H1 (cell line): ENCODE measurements around the gene LCN2. TPM values are rescaled to one million over a fixed set of nuclear protein-coding genes. Genes with fewer than 3 reads are reported as not detected.

Experiments used
- CTCF ChIA-PET: fragments of 300-600 bp; sonication (Branson Sonifier 250); formaldehyde crosslinking; loops from one replicate; lab custom pipeline; 2021; ENCODE audit not compliant: partially characterized antibody; lab: Charles Lee
- POLR2A ChIA-PET: fragments of 300-600 bp; sonication (Branson Sonifier 250); formaldehyde crosslinking; loops from one replicate; lab custom pipeline; 2021; ENCODE audit warnings: inconsistent platforms; ENCODE audit not compliant: partially characterized antibody; lab: Charles Lee
- DNase-seq, 2 experiments: peaks; one replicate each; pipeline versions ENCODE4 v3.0.0 to v3.0.0-alpha.2; 2010 to 2022; ENCODE audit warnings: low spot score in 2 of 2, low read depth in 1 of 2, mixed read lengths in 1 of 2
- FAIRE-seq: peaks from 2 replicates; lab custom pipeline; 2011; peaks lifted over from hg19 to GRCh38; lab: Jason Lieb, UNC
- H2AFZ ChIP-seq: 2 replicates; pipeline ENCODE4 v1.8.1; 2012; ENCODE audit warnings: low read length, inconsistent platforms
- H2AK5ac ChIP-seq: 2 replicates; pipeline ENCODE4 v1.6.1; 2013; ENCODE audit warnings: low read depth, low read length
- H2BK120ac ChIP-seq: replicated peaks from 2 replicates; pipeline ENCODE3; 2013; ENCODE audit warnings: low read depth, low read length, inconsistent platforms
- H2BK12ac ChIP-seq: 2 replicates; pipeline ENCODE4 v1.6.1; 2013; ENCODE audit warnings: low read depth, low read length
- H2BK15ac ChIP-seq: 2 replicates; pipeline ENCODE4 v1.6.1; 2013; ENCODE audit warnings: low read length
- H2BK20ac ChIP-seq: 2 replicates; pipeline ENCODE4 v1.6.1; 2013; ENCODE audit warnings: low read length
- H2BK5ac ChIP-seq: 2 replicates; pipeline ENCODE4 v1.6.1; 2013; ENCODE audit warnings: low read depth, low read length
- H3K14ac ChIP-seq: 2 replicates; pipeline ENCODE4 v1.6.1; 2013; ENCODE audit warnings: inconsistent platforms; ENCODE audit not compliant: insufficient read length
- H3K18ac ChIP-seq: 2 replicates; pipeline ENCODE4 v1.6.1; 2013; ENCODE audit warnings: low read length; ENCODE audit errors: extremely low read depth
- H3K23ac ChIP-seq: 2 replicates; pipeline ENCODE4 v1.6.1; 2013; ENCODE audit warnings: inconsistent platforms; ENCODE audit not compliant: insufficient read length
- H3K23me2 ChIP-seq: 2 replicates; pipeline ENCODE4 v1.6.1; 2013; ENCODE audit warnings: low read depth, low read length
- H3K27ac ChIP-seq: 2 replicates; pipeline ENCODE4 v1.6.1; 2011; ENCODE audit warnings: low read depth, low read length, inconsistent platforms
- H3K27me3 ChIP-seq, 4 experiments: replicated peaks in 1 of 4; 1 replicate in 1 of 4; 2 replicates in 3 of 4; pipeline versions ENCODE4 v1.6.1 to v1.8.1; 2011 to 2013; ENCODE audit warnings: low read length in 3 of 4, mild to moderate bottlenecking in 3 of 4, inconsistent platforms in 2 of 4, mixed read lengths in 2 of 4, moderate library complexity in 1 of 4; ENCODE audit not compliant: control insufficient read depth in 3 of 4, insufficient read depth in 3 of 4; ENCODE audit errors: extremely low read depth in 1 of 4
- H3K36me3 ChIP-seq, 4 experiments: 2 replicates each; pipeline versions ENCODE4 v1.6.1 to v1.8.1; 2011 to 2013; ENCODE audit warnings: mild to moderate bottlenecking in 4 of 4, low read length in 3 of 4, moderate library complexity in 2 of 4, control low read depth in 1 of 4, inconsistent platforms in 1 of 4; ENCODE audit not compliant: insufficient read depth in 4 of 4, control insufficient read depth in 2 of 4
- H3K4ac ChIP-seq: replicated peaks from 2 replicates; pipeline ENCODE3; 2013; ENCODE audit warnings: low read length, low read depth, mixed read lengths, inconsistent platforms; ENCODE audit not compliant: insufficient read length
- H3K4me1 ChIP-seq, 4 experiments: replicated peaks in 1 of 4; 1 replicate in 1 of 4; 2 replicates in 3 of 4; pipeline versions ENCODE4 v1.6.1 to v1.8.1; 2011 to 2013; ENCODE audit warnings: low read length in 3 of 4, inconsistent platforms in 2 of 4, mixed read lengths in 1 of 4; ENCODE audit not compliant: insufficient read depth in 4 of 4, control insufficient read depth in 3 of 4
- H3K4me2 ChIP-seq, 2 experiments: 2 replicates each; pipeline versions ENCODE4 v1.6.1 to v1.8.1; 2011 to 2013; ENCODE audit warnings: low read depth in 2 of 2, low read length in 2 of 2, control low read depth in 1 of 2, inconsistent platforms in 1 of 2, mild to moderate bottlenecking in 1 of 2; ENCODE audit not compliant: insufficient read depth in 1 of 2
- H3K4me3 ChIP-seq, 4 experiments: fragments of 200-600, 300-600 bp in 1 of 4; sonication (generic), shearing (Covaris generic), sonication (Bioruptor Twin) in 1 of 4; 2 replicates each; pipeline versions ENCODE4 v1.5.1 to v1.8.1; 2011 to 2016; ENCODE audit warnings: low read length in 4 of 4, low read depth in 3 of 4, control low read depth in 2 of 4, inconsistent platforms in 2 of 4, mild to moderate bottlenecking in 2 of 4, mixed read lengths in 1 of 4, moderate library complexity in 1 of 4; ENCODE audit not compliant: insufficient read depth in 2 of 4; ENCODE audit errors: extremely low read depth in 1 of 4
- H3K56ac ChIP-seq: replicated peaks from 2 replicates; pipeline ENCODE3; 2013; ENCODE audit warnings: low read depth, mild to moderate bottlenecking, mixed read lengths, low read length, inconsistent platforms; ENCODE audit not compliant: insufficient read length
- H3K79me1 ChIP-seq: 2 replicates; pipeline ENCODE4 v1.6.1; 2013; ENCODE audit warnings: low read depth, low read length, control low read depth
- H3K79me2 ChIP-seq, 2 experiments: 2 replicates each; pipeline versions ENCODE4 v1.6.1 to v1.8.1; 2012 to 2013; ENCODE audit warnings: low read length in 2 of 2, mild to moderate bottlenecking in 2 of 2, inconsistent platforms in 1 of 2; ENCODE audit not compliant: insufficient read depth in 2 of 2, control insufficient read depth in 1 of 2
- H3K9ac ChIP-seq, 4 experiments: replicated peaks in 1 of 4; 1 replicate in 1 of 4; 2 replicates in 3 of 4; pipeline versions ENCODE4 v1.6.1 to v1.8.1; 2011 to 2013; ENCODE audit warnings: low read depth in 3 of 4, low read length in 3 of 4, control low read depth in 2 of 4, mild to moderate bottlenecking in 2 of 4, moderate library complexity in 2 of 4, inconsistent platforms in 1 of 4; ENCODE audit errors: extremely low read depth in 1 of 4
- H3K9me3 ChIP-seq, 2 experiments: 2 replicates each; pipeline versions ENCODE4 v1.6.1 to v1.8.1; 2012 to 2013; ENCODE audit warnings: mild to moderate bottlenecking in 2 of 2, moderate library complexity in 2 of 2, control low read depth in 1 of 2, inconsistent platforms in 1 of 2, low read depth in 1 of 2, low read length in 1 of 2, mixed read lengths in 1 of 2; ENCODE audit not compliant: insufficient read depth in 2 of 2
- H4K20me1 ChIP-seq, 2 experiments: replicated peaks in 1 of 2; 2 replicates each; pipeline versions ENCODE3 to v1.8.1; 2011 to 2013; ENCODE audit warnings: inconsistent platforms in 2 of 2, low read length in 2 of 2, mild to moderate bottlenecking in 1 of 2; ENCODE audit not compliant: insufficient read depth in 2 of 2, control insufficient read depth in 1 of 2
- H4K5ac ChIP-seq: 2 replicates; pipeline ENCODE4 v1.6.1; 2013; ENCODE audit warnings: low read length, low read depth, mixed read lengths, inconsistent platforms; ENCODE audit not compliant: insufficient read length
- H4K8ac ChIP-seq: 2 replicates; pipeline ENCODE4 v1.8.0; 2013; ENCODE audit warnings: mild to moderate bottlenecking, moderate library complexity, low read length, inconsistent platforms; ENCODE audit not compliant: insufficient read depth; ENCODE audit errors: extremely low read depth
- H4K91ac ChIP-seq: replicated peaks from 2 replicates; pipeline ENCODE3; 2013; ENCODE audit warnings: low read length, mixed read lengths, inconsistent platforms; ENCODE audit not compliant: insufficient read length
- RFX5 ChIP-seq: IDR thresholded peaks from 2 replicates; pipeline ENCODE4 v1.6.1; 2011; ENCODE audit warnings: low read depth, low read length, improper control_type of control experiment, borderline replicate concordance
- SUZ12 ChIP-seq: fragments of 200-600 bp; sonication (generic); IDR thresholded peaks from 2 replicates; pipeline ENCODE4 v1.6.1; 2012; ENCODE audit warnings: mild to moderate bottlenecking, inconsistent platforms, low read length, moderate library complexity, mixed read lengths
- TCF12 ChIP-seq: IDR thresholded peaks from 2 replicates; pipeline ENCODE4 v1.6.1; 2011; ENCODE audit warnings: low read depth, mild to moderate bottlenecking, low read length
- WGBS, 2 experiments: shearing (Covaris generic) in 1 of 2; methylation state at CpG; one replicate each; pipeline versions ENCODE4 v1.1.6 to v1.1.7; 2013 to 2015; ENCODE audit warnings: low lambda C conversion rate in 2 of 2, mixed read lengths in 2 of 2, inconsistent platforms in 1 of 2, low coverage in 1 of 2, missing lambda C conversion rate in 1 of 2; ENCODE audit not compliant: insufficient replicate concordance in 2 of 2, insufficient coverage in 1 of 2, insufficient read length in 1 of 2; ENCODE audit errors: extremely low coverage in 1 of 2, missing lambda C conversion rate in 1 of 2; 5-methylcytosine and 5-hydroxymethylcytosine counted together
- polyA plus RNA-seq, 7 experiments: library from polyadenylated mRNA; depleted of rRNA in 3 of 7; stranded (reverse) in 5 of 7; unstranded in 2 of 7; fragments of >200 nt in 5 of 7; fragments of 200-250 nt in 2 of 7; gene quantifications; 1 replicate in 5 of 7; 2 replicates in 1 of 7; 4 replicates in 1 of 7; pipeline versions ENCODE4 v1.2.1 to v1.2.3, GENCODE V29; 2011 to 2013; ENCODE audit warnings: missing spikeins in 2 of 7, mixed read lengths in 2 of 7
- total RNA-seq: library from RNA; stranded (reverse); fragmentation: NEBNext Ultra II Directional; extraction: Animal tissue kit (Norgen Biotek cat#: 25700); gene quantifications from 2 replicates; pipeline ENCODE4 v1.2.1, GENCODE V29; 2021

LCN2 gene
- total and polyA plus RNA-seq, 2 of the 8 experiments (the other 6 are each of a cell fraction or from before 2014, with no cell fraction given): 1.1 to 1.6 TPM

GRCh38 chr9:128169492-128169891, 20.2 kb downstream of the LCN2 start:
- no peak overlapping the region for H3K18ac ChIP-seq
- ChIA-PET CTCF (interaction anchor here (1.0 to 1.9 kb wide), 3 partner anchors 9 to 21 kb away, joined by 4 to 8 read pairs (median 4); no protein-coding TSS in a partner anchor), POLR2A (interaction anchor here (0.9 to 1.5 kb wide), 6 partner anchors 9 to 67 kb away, joined by 3 to 4 read pairs (median 4); no protein-coding TSS in a partner anchor)
- no peaks in the 10 kb centered on the region for H3K79me2 ChIP-seq
- no peak overlapping the region for H4K8ac ChIP-seq
- 94% methylated on average over 8 of the region's 8 CpGs; no CpG with 5 or more reads in 1 of the 2 experiments for WGBS, 2 experiments
- no peak overlapping the region for H4K5ac ChIP-seq
- no peak overlapping the region for H2AFZ ChIP-seq
- H3K4me3 ChIP-seq: no peak overlapping the region
- DNase-seq (no peak), FAIRE-seq (no peak)
- no peak overlapping the region for H3K27ac ChIP-seq
- no peak overlapping the region for H3K23ac ChIP-seq
- no peak overlapping the region for H2BK5ac ChIP-seq
- H3K4ac ChIP-seq: no peak overlapping the region
- H3K79me1 ChIP-seq: no peaks in the 10 kb centered on the region
- H3K9me3 ChIP-seq: no peaks in the 10 kb centered on the region
- H3K4me2 ChIP-seq: no peak overlapping the region
- peaks cover 3% of the 10 kb centered on the region in 2 experiments for H4K20me1 ChIP-seq
- no peak overlapping the region for H2BK12ac ChIP-seq
- no peak overlapping the region for H3K9ac ChIP-seq
- no peak overlapping the region for H4K91ac ChIP-seq
- H3K27me3 ChIP-seq: no peaks in the 10 kb centered on the region
- H3K14ac ChIP-seq: no peak overlapping the region
- H3K23me2 ChIP-seq: no peaks in the 10 kb centered on the region
- H3K4me1 ChIP-seq: peaks cover 0 to 2% (median 0%) of the 10 kb centered on the region in 4 experiments; a peak in 1 of 7 replicates
- H2BK120ac ChIP-seq: no peak overlapping the region
- H3K36me3 ChIP-seq: peaks cover 3 to 48% (median 18%) of the 10 kb centered on the region in 4 experiments
- no peak overlapping the region for H2BK15ac ChIP-seq
- H2AK5ac ChIP-seq: no peak overlapping the region
- H2BK20ac ChIP-seq: no peak overlapping the region
- TF ChIP-seq SUZ12 (no peak), TCF12 (no peak), RFX5 (no peak)
- H3K56ac ChIP-seq: no peak overlapping the region
